Measurements from ENCODE around the gene DGAT2L6.

DNA sequence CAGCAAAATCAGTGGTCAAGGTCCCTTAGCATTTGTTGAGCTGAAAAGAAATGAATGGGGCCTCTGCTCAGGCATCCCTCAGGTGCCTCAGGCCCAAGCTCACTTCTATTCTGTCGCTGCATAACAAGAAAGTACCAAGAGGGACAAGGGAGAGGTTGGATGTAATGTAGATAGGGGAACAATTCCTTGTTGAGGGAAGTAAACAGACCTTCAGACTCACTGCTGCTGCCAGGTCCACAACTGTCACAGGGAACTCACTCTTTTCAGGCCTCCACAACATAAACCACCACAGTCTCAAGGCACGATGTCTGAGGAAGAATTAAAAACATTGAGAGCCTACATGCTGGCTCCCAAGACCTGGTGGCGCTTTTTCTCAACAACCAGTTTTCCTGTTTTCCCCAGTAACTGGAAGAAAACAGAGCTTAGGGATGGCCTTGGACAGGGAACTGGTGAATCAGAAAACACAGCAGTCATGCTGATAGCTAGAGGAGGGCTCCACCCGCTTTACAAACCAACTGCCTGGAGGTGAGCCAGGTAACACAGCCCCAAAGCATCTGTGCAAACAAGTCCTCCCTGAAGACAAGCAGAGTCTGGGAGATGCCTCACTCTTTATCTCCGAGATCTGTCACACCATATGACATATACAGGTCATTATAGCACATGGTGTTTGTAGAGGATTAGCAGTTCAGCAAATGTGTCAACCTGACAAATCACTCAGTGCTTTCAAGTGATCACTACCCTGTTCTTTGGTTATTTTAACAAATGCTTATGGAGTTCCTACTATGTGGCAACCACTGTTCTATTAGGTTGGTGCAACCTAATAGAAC, 42.9 kb downstream of the DGAT2L6 start:
- no peak for TF ChIP-seq CTCF (IDR thresholded peaks at IDR 0.05; ENCODE audit: low read length)
- TF ChIP-seq EZH2 (optimal IDR thresholded peaks at IDR 0.05; ENCODE audit: low read depth, low read length), result no peak
